Measurements from ENCODE around the gene MINDY2. TPM values are rescaled to one million over a fixed set of nuclear protein-coding genes. Genes with fewer than 3 reads are reported as not detected.

Gene MINDY2
- total and polyA plus RNA-seq, 2 of the 8 experiments (the other 6 are each of a cell fraction or from before 2014, with no cell fraction given): 3.1 to 25.7 TPM

- TF ChIP-seq PHF8 (conservative IDR thresholded peaks at IDR 0.05; ENCODE audit: low read depth, low read length): no peak
- no peak for TF ChIP-seq SAP30 (IDR thresholded peaks at IDR 0.05; ENCODE audit: insufficient read depth, insufficient replicate concordance, low read length)
Observed at GRCh38 chr15:58746174-58746573, 24.9 kb upstream of the MINDY2 start (continued).

All from H1 (cell line).